Skeletal muscle satellite cell (primary cell): ENCODE measurements around the gene GJB4.

Experiments used
- H3K27me3 ChIP-seq: 2 replicates; pipeline ENCODE4 v1.7.0; 2013; ENCODE audit warnings: low read length; ENCODE audit not compliant: control insufficient read depth, insufficient read depth
- H3K36me3 ChIP-seq: 2 replicates; pipeline ENCODE4 v1.7.0; 2013; ENCODE audit warnings: mild to moderate bottlenecking, control low read depth, low read length; ENCODE audit not compliant: insufficient read depth
- H3K4me1 ChIP-seq: 2 replicates; pipeline ENCODE4 v1.7.0; 2013; ENCODE audit warnings: low read length; ENCODE audit not compliant: control insufficient read depth, insufficient read depth
- H3K4me2 ChIP-seq: 2 replicates; pipeline ENCODE4 v1.7.0; 2013; ENCODE audit warnings: mild to moderate bottlenecking, low read length
- H3K4me3 ChIP-seq: 2 replicates; pipeline ENCODE4 v1.7.0; 2013; ENCODE audit warnings: low read length
- H3K9ac ChIP-seq: 2 replicates; pipeline ENCODE4 v1.7.0; 2013; ENCODE audit warnings: mild to moderate bottlenecking, low read depth, low read length, moderate library complexity
- H3K9me3 ChIP-seq: replicated peaks from 2 replicates; pipeline ENCODE4 v1.7.0; 2013; ENCODE audit warnings: mild to moderate bottlenecking, control low read depth, low read length

Gene GJB4

GRCh38 chr1:34780528-34780927 is 21.0 kb downstream of the GJB4 start:
- no peak overlapping the region for H3K9ac ChIP-seq
- H3K4me3 ChIP-seq = no peak overlapping the region
- peaks cover 17% of the 10 kb centered on the region for H3K4me1 ChIP-seq
- H3K27me3 ChIP-seq = peaks cover 49% of the 10 kb centered on the region
- no peaks in the 10 kb centered on the region for H3K36me3 ChIP-seq
- H3K4me2 ChIP-seq = no peak overlapping the region
- H3K9me3 ChIP-seq = no peaks in the 10 kb centered on the region

- Histone ChIP-seq H3K4me2 (peak within 1 kb of the TSS; percentile 74), H3K9me3 (no peaks in the 10 kb centered on the region), H3K36me3 (no peaks in the 10 kb centered on the region), H3K4me1 (peaks cover 17% of the 10 kb centered on the region), H3K9ac (no peak within 1 kb of the TSS), H3K27me3 (peaks cover 49% of the 10 kb centered on the region), H3K4me3 (peak within 1 kb of the TSS; percentile 57)
Measured at GRCh38 chr1:34781071-34781843, 21.7 kb downstream of the GJB4 start, which contains the start of gene GJB3. TSS of gene GJB3 (plus strand) at chr1:34781214. CDS start at chr1:34784763, 3,549 bp downstream.

DNA sequence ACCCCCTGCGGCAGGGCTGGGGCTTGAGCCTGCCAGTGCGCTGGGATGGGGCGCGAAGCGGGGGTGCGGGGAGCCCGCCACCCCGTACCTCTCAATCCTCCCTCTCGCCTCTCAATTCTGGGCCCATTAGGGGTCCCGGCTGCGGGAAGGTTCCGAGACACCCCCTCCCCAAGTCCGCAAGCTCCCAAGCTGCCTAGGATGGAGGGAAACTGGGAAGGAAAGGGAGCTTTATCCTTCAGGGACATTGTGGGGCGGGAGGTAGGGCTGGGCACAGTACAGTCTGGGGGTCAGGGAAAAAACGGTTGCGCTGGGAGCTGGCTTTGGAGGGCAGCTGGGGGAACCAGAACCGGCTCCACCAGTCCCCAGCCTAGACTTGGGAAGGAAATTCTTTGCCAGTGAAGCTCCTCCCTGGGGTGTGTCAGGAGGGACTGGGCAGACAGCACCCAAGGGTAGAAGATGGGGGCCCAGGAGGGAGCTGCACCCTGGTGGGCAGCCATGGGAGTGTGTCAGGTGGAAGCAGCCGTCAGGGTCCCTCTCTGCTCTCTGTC is 22.4 kb downstream of the GJB4 start:
- Histone ChIP-seq H3K9ac (no peak overlapping the region), H3K4me1 (peaks cover 17% of the 10 kb centered on the region), H3K27me3 (peaks cover 49% of the 10 kb centered on the region), H3K36me3 (no peaks in the 10 kb centered on the region), H3K9me3 (no peaks in the 10 kb centered on the region), H3K4me2 (peak overlapping the region; percentile 74), H3K4me3 (peak overlapping the region; percentile 57)

DNA sequence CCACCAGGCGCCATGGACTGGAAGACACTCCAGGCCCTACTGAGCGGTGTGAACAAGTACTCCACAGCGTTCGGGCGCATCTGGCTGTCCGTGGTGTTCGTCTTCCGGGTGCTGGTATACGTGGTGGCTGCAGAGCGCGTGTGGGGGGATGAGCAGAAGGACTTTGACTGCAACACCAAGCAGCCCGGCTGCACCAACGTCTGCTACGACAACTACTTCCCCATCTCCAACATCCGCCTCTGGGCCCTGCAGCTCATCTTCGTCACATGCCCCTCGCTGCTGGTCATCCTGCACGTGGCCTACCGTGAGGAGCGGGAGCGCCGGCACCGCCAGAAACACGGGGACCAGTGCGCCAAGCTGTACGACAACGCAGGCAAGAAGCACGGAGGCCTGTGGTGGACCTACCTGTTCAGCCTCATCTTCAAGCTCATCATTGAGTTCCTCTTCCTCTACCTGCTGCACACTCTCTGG is 25.2 kb downstream of the GJB4 start:
- Histone ChIP-seq H3K4me1 (peaks cover 17% of the 10 kb centered on the region), H3K4me3 (no peak overlapping the region), H3K9ac (no peak overlapping the region), H3K9me3 (no peaks in the 10 kb centered on the region), H3K36me3 (no peaks in the 10 kb centered on the region), H3K27me3 (peaks cover 30% of the 10 kb centered on the region), H3K4me2 (no peak overlapping the region)

DNA sequence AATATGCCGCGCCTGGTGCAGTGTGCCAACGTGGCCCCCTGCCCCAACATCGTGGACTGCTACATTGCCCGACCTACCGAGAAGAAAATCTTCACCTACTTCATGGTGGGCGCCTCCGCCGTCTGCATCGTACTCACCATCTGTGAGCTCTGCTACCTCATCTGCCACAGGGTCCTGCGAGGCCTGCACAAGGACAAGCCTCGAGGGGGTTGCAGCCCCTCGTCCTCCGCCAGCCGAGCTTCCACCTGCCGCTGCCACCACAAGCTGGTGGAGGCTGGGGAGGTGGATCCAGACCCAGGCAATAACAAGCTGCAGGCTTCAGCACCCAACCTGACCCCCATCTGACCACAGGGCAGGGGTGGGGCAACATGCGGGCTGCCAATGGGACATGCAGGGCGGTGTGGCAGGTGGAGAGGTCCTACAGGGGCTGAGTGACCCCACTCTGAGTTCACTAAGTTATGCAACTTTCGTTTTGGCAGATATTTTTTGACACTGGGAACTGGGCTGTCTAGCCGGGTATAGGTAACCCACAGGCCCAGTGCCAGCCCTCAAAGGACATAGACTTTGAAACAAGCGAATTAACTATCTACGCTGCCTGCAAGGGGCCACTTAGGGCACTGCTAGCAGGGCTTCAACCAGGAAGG is 25.8 kb downstream of the GJB4 start:
- Histone ChIP-seq H3K9me3 (no peaks in the 10 kb centered on the region), H3K4me1 (peaks cover 17% of the 10 kb centered on the region), H3K4me2 (no peak overlapping the region), H3K9ac (no peak overlapping the region), H3K4me3 (no peak overlapping the region), H3K36me3 (no peaks in the 10 kb centered on the region), H3K27me3 (peaks cover 25% of the 10 kb centered on the region)

DNA sequence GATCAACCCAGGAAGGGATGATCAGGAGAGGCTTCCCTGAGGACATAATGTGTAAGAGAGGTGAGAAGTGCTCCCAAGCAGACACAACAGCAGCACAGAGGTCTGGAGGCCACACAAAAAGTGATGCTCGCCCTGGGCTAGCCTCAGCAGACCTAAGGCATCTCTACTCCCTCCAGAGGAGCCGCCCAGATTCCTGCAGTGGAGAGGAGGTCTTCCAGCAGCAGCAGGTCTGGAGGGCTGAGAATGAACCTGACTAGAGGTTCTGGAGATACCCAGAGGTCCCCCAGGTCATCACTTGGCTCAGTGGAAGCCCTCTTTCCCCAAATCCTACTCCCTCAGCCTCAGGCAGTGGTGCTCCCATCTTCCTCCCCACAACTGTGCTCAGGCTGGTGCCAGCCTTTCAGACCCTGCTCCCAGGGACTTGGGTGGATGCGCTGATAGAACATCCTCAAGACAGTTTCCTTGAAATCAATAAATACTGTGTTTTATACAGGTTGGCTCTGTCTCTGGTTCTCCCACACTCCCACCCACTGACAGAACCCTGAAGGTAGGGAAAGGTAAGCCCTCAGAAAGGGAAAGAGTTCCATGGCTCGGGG is 26.4 kb downstream of the GJB4 start:
- H3K4me2 ChIP-seq = no peak overlapping the region
- H3K4me3 ChIP-seq = no peak overlapping the region
- no peaks in the 10 kb centered on the region for H3K36me3 ChIP-seq
- no peaks in the 10 kb centered on the region for H3K9me3 ChIP-seq
- H3K4me1 ChIP-seq = peaks cover 16% of the 10 kb centered on the region
- peaks cover 19% of the 10 kb centered on the region for H3K27me3 ChIP-seq
- no peak overlapping the region for H3K9ac ChIP-seq

- Histone ChIP-seq H3K4me3 (no peak overlapping the region), H3K9ac (no peak overlapping the region), H3K9me3 (no peaks in the 10 kb centered on the region), H3K36me3 (no peaks in the 10 kb centered on the region), H3K27me3 (peaks cover 18% of the 10 kb centered on the region), H3K4me2 (no peak overlapping the region), H3K4me1 (peaks cover 8% of the 10 kb centered on the region)
Measured at GRCh38 chr1:34786521-34787325, 27.2 kb downstream of the GJB4 start.

GRCh38 chr1:34787461-34788420 is 28.2 kb downstream of the GJB4 start:
- Histone ChIP-seq H3K9ac (no peak overlapping the region), H3K4me3 (no peak overlapping the region), H3K36me3 (no peaks in the 10 kb centered on the region), H3K27me3 (peaks cover 17% of the 10 kb centered on the region), H3K4me1 (peaks cover 7% of the 10 kb centered on the region), H3K4me2 (no peak overlapping the region), H3K9me3 (no peaks in the 10 kb centered on the region)

DNA sequence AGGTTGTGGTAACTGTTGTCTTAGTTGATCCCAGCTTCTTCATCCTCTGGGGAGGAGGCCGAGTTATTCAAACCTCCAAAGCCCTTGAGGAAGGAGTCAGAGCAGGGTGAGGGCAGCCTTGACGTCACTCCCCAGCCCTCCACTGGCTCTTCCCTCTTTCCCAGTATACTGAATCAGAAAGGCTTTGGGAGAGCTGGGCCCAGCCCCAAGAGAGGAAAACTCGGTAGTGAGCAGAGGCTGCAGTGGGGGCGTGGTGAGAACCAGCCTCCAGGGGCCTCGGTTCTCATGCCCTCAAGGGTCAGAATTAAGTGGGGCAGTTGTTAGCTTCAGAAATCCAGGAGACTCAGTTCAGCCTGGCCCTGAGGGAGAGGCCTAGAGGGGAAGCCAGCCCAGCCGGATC is 31.4 kb downstream of the GJB4 start:
- H3K9me3 ChIP-seq = no peaks in the 10 kb centered on the region
- peaks cover 26% of the 10 kb centered on the region for H3K27me3 ChIP-seq
- no peak overlapping the region for H3K9ac ChIP-seq

GRCh38 chr1:34792424-34792823 is 32.9 kb downstream of the GJB4 start:
- Histone ChIP-seq H3K36me3 (no peaks in the 10 kb centered on the region), H3K4me1 (no peaks in the 10 kb centered on the region), H3K27me3 (peaks cover 26% of the 10 kb centered on the region), H3K9me3 (no peaks in the 10 kb centered on the region), H3K4me3 (no peak overlapping the region), H3K9ac (no peak overlapping the region), H3K4me2 (no peak overlapping the region)

More for the DNA sequence above, 31.4 kb downstream of the GJB4 start:
- Histone ChIP-seq H3K4me3 (no peak overlapping the region), H3K4me2 (no peak overlapping the region), H3K36me3 (no peaks in the 10 kb centered on the region), H3K4me1 (no peaks in the 10 kb centered on the region)
